GM18498 (cell line): ENCODE data around the gene NUDT22.

Experiments
- ATAC-seq: cut with Tn5 transposase; IDR thresholded peaks from one replicate; pipeline ENCODE4 v1.9.1; 2021; ENCODE audit warnings: mild to moderate bottlenecking, moderate library complexity; ENCODE audit not compliant: unreplicated experiment

The NUDT22 gene

DNA sequence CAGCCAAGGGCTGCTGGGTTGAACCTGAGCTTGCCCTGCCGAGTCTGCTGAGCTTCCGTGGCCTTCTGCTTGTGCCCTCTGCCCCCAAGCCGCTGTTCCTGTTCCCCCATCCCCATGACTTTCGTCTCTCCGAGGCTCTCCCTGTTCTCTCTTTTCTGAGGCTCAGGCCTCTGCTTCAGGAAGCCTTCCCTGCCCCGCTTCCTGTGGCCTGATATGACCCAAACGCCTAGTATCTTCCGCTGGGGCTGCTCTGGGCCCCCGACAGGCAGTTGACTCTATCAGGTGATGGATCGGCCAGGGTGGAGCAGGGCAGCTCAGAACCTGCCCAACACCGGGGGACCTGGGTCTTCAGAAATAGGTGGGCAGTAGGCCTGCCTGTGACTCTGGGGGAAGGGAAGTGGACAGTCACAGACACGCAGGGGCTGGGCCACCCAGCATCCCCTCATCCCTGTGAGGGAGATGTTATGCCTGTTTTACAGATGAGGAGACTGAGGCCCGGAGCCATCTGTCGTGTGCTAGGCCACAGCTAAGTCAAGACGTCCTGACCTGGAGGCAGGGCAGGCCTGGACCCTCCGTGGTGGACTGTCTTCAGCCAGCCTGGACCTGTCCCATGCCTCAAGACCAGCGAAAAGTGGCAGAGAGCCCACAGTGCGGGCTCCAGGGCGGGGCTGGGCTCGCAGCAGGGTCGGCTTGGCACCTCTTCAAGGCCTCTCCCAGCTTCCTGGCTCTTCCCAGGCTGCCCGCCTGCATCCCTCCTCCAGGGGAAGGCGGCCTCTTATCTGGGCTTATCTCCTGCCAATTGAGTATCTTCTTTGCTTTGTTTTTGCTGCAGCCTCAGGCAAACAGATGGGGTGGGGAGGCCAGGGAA, 42.2 kb downstream of the NUDT22 start:
- ATAC-seq = no peak

DNA sequence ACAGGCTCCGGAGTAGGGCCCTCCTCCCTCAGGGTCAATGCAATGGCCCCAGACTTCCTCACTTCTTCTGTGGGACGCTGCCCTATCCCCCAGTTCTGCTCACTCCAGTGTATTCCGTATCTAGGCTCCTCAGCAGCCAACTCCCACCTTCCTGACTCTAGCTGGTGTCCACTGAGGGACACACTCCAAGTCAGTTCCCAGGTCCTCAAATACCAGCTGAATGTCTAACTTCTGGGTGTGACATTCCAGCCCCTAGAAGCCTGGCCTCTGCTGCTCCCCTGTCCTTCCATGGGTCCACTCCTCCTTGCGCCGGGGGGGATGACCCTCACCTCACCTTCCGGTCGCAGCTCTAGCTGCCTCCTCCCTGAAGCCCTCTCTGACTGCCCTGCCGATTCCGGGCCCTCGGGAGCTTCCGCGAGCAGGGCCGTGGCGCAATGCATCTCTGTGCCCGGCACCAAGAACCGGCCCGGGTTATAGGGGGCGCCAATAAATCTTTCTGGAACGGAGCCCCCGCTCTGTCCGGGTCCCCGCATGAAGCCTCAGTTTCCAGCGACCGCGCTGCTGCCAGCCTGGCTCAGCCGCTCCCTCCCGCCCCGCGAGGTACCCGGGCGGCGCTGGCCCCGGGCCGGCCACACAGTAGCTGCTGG, 42.9 kb downstream of the NUDT22 start:
- peak; percentile 6 for ATAC-seq

DNA sequence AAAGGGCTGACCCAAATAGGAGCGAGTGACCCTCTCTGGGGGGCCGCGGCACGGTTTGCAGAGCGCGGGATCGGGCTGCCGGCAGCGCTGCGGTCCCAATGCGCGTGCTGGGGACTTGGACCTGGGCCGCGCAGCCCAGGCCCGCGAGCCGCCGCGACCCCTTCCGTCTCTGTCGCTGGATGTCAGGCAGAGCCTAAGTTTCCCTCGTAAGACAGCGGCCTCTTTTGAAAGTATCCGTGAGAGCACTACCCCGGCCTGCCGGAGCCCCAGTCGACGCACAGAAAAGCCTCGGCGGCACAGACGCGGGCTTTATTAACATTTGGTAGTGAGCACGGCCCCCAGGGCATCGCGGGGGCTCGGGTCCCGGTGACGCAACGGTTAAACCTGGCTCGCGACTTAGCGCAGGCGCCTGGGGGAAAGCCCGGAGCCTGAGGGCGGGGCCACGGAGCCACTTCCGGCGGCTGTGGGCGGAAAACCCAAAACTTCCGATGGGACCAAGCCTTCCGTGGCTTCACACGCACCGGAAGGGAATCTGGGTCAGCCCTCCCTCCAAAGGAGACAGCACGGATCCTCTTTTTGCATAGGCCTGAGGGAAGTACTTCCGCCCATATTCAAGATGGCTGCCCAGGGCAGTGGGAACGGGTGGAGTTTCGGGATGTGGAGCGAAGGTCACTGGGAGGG, 43.6 kb downstream of the NUDT22 start:
- ATAC-seq = peak; percentile 66

DNA sequence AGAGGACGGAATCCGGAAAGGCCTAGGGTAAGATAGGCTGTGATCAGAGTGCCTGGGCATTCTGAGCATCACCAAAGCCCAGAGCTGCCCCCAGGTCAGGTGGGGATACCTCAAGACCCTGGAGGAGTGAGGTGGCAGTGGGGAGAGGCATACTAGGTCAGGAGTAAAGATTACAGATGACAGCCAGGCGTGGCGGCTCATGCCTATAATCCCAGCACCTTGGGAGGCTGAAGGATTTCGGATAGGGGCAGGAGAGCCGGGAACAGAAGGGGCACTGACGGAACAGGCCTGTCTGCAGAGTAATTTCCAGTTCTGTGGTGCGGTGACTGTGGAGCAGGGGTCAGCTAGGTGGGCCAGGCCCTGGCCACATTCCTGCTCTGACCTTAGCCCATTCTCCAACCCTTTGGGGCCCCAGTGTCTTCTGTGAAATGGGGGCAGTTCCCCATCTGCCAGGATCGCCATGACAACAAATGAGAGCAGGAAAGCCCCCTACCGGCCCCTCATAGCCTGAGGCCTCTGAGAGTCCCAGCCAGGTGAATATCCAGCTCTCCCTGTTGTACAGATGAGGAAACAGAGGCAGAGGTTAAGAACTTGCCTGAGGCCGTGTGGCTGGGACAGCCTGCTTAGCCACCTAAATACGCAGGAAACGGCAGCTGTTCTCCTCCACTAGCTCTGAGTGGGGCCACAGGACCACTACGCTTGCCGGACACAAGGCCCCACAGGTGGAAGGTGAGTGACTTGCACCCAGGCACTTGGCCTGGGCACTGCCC, 49.1 kb downstream of the NUDT22 start:
- no peak for ATAC-seq

DNA sequence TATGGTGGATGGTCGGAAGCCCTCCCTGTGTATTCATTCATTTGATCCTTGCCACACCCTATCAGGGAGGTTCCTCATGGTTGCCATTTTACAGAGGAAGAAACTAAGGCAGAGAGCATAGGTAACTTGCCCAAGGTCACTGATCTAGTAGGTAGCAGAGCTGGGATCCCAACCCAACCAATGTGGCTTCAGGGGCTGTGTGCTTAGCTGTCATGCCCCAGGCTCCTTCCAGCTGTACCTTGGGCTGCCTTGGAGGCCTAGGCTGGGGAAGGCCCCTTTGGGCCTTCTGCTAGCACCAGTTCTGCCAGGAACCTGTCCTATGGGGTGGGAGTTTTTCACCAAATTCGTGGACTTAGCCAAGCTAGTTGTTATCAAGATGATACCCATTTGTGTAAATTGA, 49.8 kb downstream of the NUDT22 start:
- ATAC-seq = no peak

DNA sequence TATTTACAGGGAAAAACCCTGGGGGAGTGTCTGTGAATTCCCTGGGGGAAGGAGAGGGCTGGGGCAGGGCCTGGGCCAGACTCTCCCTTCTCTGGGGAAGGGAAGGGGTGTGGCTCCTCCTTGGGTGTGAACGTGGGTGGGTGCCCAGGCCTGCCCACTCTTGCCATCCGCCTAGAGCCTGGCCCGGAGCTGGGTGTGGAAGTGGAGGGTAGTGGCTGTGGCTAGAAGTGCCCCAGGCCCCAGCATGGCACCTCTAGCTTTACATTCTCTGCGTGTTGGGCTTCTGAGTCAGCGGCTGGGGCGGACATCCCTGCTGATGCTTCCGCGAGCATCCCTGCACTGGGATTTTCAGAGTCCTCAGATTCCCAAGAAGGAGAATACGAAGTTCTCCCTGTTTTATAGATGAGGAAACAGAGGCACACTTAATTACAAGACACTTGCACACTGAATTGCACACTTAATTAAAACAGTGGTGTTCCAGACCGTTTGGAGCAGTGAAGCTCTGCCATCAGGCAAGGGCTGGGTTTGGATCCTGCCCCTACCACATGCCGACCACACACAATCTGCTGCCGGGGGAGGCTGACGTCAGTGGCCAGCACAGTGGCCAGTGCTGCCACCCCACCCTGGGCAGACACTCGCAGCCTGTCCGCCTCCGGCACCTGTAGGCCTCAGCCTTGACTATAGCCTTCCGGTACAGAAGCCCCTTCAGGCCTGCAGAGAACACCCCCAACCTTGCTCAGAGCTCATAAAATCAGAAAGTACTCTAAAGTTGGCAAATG, 50.8 kb downstream of the NUDT22 start:
- no peak for ATAC-seq

DNA sequence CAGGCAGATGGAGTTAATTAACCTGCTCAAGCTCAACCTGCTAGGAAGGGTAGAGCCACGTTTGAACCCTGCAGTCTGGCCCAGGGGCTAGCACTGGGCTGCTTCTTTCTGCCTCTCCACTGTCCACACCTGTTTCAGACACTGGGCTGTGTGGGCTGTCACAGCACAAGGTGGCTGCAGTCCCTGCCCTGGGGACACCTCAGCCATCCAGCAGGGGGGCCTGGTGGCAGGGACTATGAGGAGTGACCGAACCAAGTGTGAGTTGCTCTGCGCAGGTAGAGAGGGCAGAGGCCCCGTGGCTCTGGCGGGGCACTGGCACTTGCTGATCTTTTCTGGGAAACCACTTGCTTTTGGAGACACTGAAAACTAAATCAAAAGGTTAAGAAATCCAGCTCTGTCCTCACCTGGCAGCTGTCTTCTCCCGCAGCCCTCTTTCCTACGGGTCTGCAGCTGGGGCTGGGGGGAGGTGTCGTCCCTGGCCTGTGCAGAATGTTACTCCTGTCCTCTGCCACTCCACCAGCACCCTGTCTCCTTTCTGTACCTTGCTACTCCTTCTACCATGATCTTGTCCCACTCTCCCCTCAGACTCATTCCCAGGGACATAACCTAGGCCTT, 52.6 kb downstream of the NUDT22 start:
- no peak for ATAC-seq
